ENCODE results near the gene HSPB1. TPM values are rescaled to one million over a fixed set of nuclear protein-coding genes. Genes with fewer than 3 reads are reported as not detected.

HSPB1 gene
- total RNA-seq, 1 donor from 2014 or later, result 3,584 TPM

- Histone ChIP-seq H3K4me3 (no peak overlapping the region), H3K36me3 (peaks cover 21 to 41% of the 10 kb centered on the region in 2 donors), H3K9me3 (no peaks in the 10 kb centered on the region), H3K27ac (no peak overlapping the region), H3K4me1 (peaks cover 18 to 43% of the 10 kb centered on the region in 2 donors), H3K27me3 (no peaks in the 10 kb centered on the region)
- no peak for DNase-seq (ENCODE audit: low spot score in 2 of 2)
- intact Hi-C loops (cut with DNase I), result no loop called here
- TF ChIP-seq CTCF (IDR thresholded peaks at IDR 0.05), result no peak
Observed at GRCh38 chr7:76328389-76328788, 25.9 kb downstream of the HSPB1 start.

GRCh38 chr7:76329479-76329878 lies 27.0 kb downstream of the HSPB1 start:
- peaks cover 21 to 41% of the 10 kb centered on the region in 2 donors for H3K36me3 ChIP-seq
- H3K27ac ChIP-seq, result no peak overlapping the region
- DNase-seq (ENCODE audit: low spot score in 2 of 2), result no peak
- H3K4me1 ChIP-seq, result peaks cover 15 to 50% of the 10 kb centered on the region in 2 donors
- intact Hi-C loops (cut with DNase I), result no loop called here
- no peaks in the 10 kb centered on the region for H3K27me3 ChIP-seq
- no peaks in the 10 kb centered on the region for H3K9me3 ChIP-seq
- H3K4me3 ChIP-seq, result no peak overlapping the region
- no peak for TF ChIP-seq CTCF (IDR thresholded peaks at IDR 0.05)

- Histone ChIP-seq H3K27me3 (no peaks in the 10 kb centered on the region), H3K36me3 (peaks cover 21 to 37% of the 10 kb centered on the region in 2 donors), H3K4me3 (no peak overlapping the region), H3K9me3 (no peaks in the 10 kb centered on the region), H3K4me1 (peaks cover 15 to 48% of the 10 kb centered on the region in 2 donors), H3K27ac (no peak overlapping the region)
- TF ChIP-seq CTCF (IDR thresholded peaks at IDR 0.05), result no peak
- intact Hi-C loops (cut with DNase I), result no loop called here
- DNase-seq (ENCODE audit: low spot score in 2 of 2), result no peak
Observed at GRCh38 chr7:76330261-76330660, 27.8 kb downstream of the HSPB1 start.

GRCh38 chr7:76330673-76331072 lies 28.2 kb downstream of the HSPB1 start:
- Histone ChIP-seq H3K4me1 (peaks cover 15 to 44% of the 10 kb centered on the region in 2 donors), H3K4me3 (no peak overlapping the region), H3K27ac (no peak overlapping the region), H3K9me3 (no peaks in the 10 kb centered on the region), H3K27me3 (no peaks in the 10 kb centered on the region), H3K36me3 (peaks cover 21 to 33% of the 10 kb centered on the region in 2 donors)
- intact Hi-C loops (cut with DNase I), result no loop called here
- no peak for TF ChIP-seq CTCF (IDR thresholded peaks at IDR 0.05)
- DNase-seq (ENCODE audit: low spot score in 2 of 2), result no peak

- Histone ChIP-seq H3K27me3 (no peaks in the 10 kb centered on the region), H3K4me1 (peaks cover 10 to 34% of the 10 kb centered on the region in 2 donors), H3K9me3 (no peaks in the 10 kb centered on the region), H3K36me3 (peaks cover 16 to 24% of the 10 kb centered on the region in 2 donors), H3K4me3 (no peak overlapping the region), H3K27ac (peak overlapping the region in 1 of 2 donors; percentile 17)
- DNase-seq (ENCODE audit: low spot score in 2 of 2), result no peak
- TF ChIP-seq CTCF (IDR thresholded peaks at IDR 0.05), result no peak
- intact Hi-C loops (cut with DNase I), result no loop called here
Observed at GRCh38 chr7:76332078-76332477, 29.6 kb downstream of the HSPB1 start.

Measured in ascending aorta (tissue), 2 donors.